Neural crest cell (in vitro differentiated cells): Measurements from ENCODE around the gene LAMC2. TPM values are rescaled to one million over a fixed set of nuclear protein-coding genes. Genes with fewer than 3 reads are reported as not detected.

Source experiments
- DNase-seq: peaks from one replicate; pipeline ENCODE4 v3.0.0; 2021; ENCODE audit warnings: low read depth, mixed read lengths, low spot score
- H3K27ac Mint-ChIP-seq: one replicate; pipeline ENCODE4 v1.8.0; 2021; ENCODE audit warnings: mild to moderate bottlenecking, mixed read lengths; ENCODE audit not compliant: unreplicated experiment
- H3K27me3 Mint-ChIP-seq: 2 replicates; pipeline ENCODE4 v1.8.0; 2021; ENCODE audit warnings: low read depth, mild to moderate bottlenecking, mixed read lengths
- H3K36me3 Mint-ChIP-seq: 2 replicates; pipeline ENCODE4 v1.8.0; 2021; ENCODE audit warnings: low read depth, mild to moderate bottlenecking, mixed read lengths
- H3K4me1 Mint-ChIP-seq: 2 replicates; pipeline ENCODE4 v1.8.0; 2021; ENCODE audit warnings: mixed read lengths
- H3K4me3 Mint-ChIP-seq: one replicate; pipeline ENCODE4 v1.8.0; 2021; ENCODE audit warnings: mild to moderate bottlenecking, mixed read lengths
- H3K9me3 Mint-ChIP-seq: 2 replicates; pipeline ENCODE4 v1.8.0; 2021; ENCODE audit warnings: mixed read lengths
- CTCF ChIP-seq: fragments of 200-600 bp; sonication (generic); conservative IDR thresholded peaks from 2 replicates; pipeline ENCODE4 v1.5.0; 2021; ENCODE audit warnings: antibody characterized with exemption, mild to moderate bottlenecking
- total RNA-seq: library from RNA; stranded (reverse); gene quantifications from 2 replicates; pipeline ENCODE4 v1.2.1, GENCODE V29; 2021

The LAMC2 gene
- total RNA-seq, 1 donor from 2014 or later: not detected

GRCh38 chr1:183142171-183142570, 43.9 kb upstream of the LAMC2 start:
- no peak overlapping the region for H3K27ac Mint-ChIP-seq
- H3K36me3 Mint-ChIP-seq: peaks cover 20% of the 10 kb centered on the region
- no peak overlapping the region for H3K4me3 Mint-ChIP-seq
- no peaks in the 10 kb centered on the region for H3K4me1 Mint-ChIP-seq
- no peak for TF ChIP-seq CTCF
- H3K9me3 Mint-ChIP-seq: no peaks in the 10 kb centered on the region
- H3K27me3 Mint-ChIP-seq: no peaks in the 10 kb centered on the region
- no peak for DNase-seq

GRCh38 chr1:183143576-183144315, 42.3 kb upstream of the LAMC2 start:
- Mint-ChIP-seq H3K27ac (no peak overlapping the region), H3K27me3 (no peaks in the 10 kb centered on the region), H3K4me3 (no peak overlapping the region), H3K4me1 (no peaks in the 10 kb centered on the region), H3K9me3 (no peaks in the 10 kb centered on the region), H3K36me3 (peaks cover 15% of the 10 kb centered on the region)
- DNase-seq: no peak
- TF ChIP-seq CTCF: no peak

GRCh38 chr1:183144752-183145151, 41.3 kb upstream of the LAMC2 start:
- Mint-ChIP-seq H3K4me3 (no peak overlapping the region), H3K36me3 (peaks cover 15% of the 10 kb centered on the region), H3K4me1 (no peaks in the 10 kb centered on the region), H3K9me3 (no peaks in the 10 kb centered on the region), H3K27me3 (no peaks in the 10 kb centered on the region), H3K27ac (no peak overlapping the region)
- no peak for DNase-seq
- no peak for TF ChIP-seq CTCF

GRCh38 chr1:183147735-183148134, 38.3 kb upstream of the LAMC2 start:
- H3K9me3 Mint-ChIP-seq: no peaks in the 10 kb centered on the region
- no peak for DNase-seq
- H3K4me3 Mint-ChIP-seq: no peak overlapping the region
- peaks cover 10% of the 10 kb centered on the region for H3K36me3 Mint-ChIP-seq
- no peaks in the 10 kb centered on the region for H3K27me3 Mint-ChIP-seq
- H3K4me1 Mint-ChIP-seq: no peaks in the 10 kb centered on the region
- no peak overlapping the region for H3K27ac Mint-ChIP-seq
- TF ChIP-seq CTCF: no peak

GRCh38 chr1:183148599-183148998, 37.5 kb upstream of the LAMC2 start:
- TF ChIP-seq CTCF: no peak
- peaks cover 7% of the 10 kb centered on the region for H3K36me3 Mint-ChIP-seq
- H3K4me3 Mint-ChIP-seq: no peak overlapping the region
- no peak for DNase-seq
- no peaks in the 10 kb centered on the region for H3K4me1 Mint-ChIP-seq
- no peaks in the 10 kb centered on the region for H3K27me3 Mint-ChIP-seq
- H3K9me3 Mint-ChIP-seq: no peaks in the 10 kb centered on the region
- H3K27ac Mint-ChIP-seq: no peak overlapping the region
